Measurements from ENCODE around the gene SETD1A. TPM values are rescaled to one million over a fixed set of nuclear protein-coding genes. Genes with fewer than 3 reads are reported as not detected.
A peak's percentile ranks its signal among the peaks of the same experiment; 100 is the strongest.

SETD1A gene
- total and polyA plus RNA-seq, 9 of the 15 experiments (the other 6 are each of a cell fraction or from before 2014, with no cell fraction given) = 0.08 to 36.0 (median 4.2) TPM

DNA sequence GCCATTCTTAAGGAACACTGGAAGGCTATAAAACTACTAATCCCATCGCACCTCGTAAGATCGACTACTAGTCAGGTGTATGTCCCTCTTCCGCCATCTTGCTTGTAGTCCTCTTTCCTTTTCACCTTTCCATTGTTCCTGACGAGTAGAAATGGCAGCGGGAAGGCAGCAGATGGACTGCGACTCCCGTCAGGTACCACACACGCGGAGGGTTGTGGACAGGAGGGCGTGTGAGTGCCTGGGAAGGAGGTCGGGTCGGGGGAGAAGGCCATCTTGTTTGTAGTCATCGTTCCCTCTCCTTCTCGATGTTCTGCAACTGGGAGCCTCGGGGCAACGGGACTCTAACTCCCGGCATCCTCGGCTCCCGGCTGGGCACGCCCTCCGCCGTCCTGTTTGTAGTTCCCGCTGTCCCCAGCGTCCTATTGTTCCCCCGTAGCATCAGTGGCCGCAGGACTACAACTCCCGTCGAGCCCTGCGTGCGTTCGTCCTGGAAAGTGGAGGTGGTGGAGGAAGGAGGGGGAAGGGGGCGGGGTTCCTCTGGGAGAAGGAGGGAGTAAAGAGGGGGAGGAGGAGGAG, 34.5 kb upstream of the SETD1A start (continued):
- TF ChIP-seq GTF2A2 (tag; IDR thresholded peaks at IDR 0.05) (no peak), BHLHE40 (IDR thresholded peaks at IDR 0.05; ENCODE audit: low read length) (0 out of 2 replicates have a peak, but pooled peaks have one; percentile 6), ZNF707 (CRISPR knock-in tag; conservative IDR thresholded peaks at IDR 0.05) (no peak), GABPA (tag; conservative IDR thresholded peaks at IDR 0.05; ENCODE audit: low read depth) (no peak), FOXJ3 (CRISPR knock-in tag; IDR thresholded peaks at IDR 0.05) (no peak), HDAC6 (IDR thresholded peaks at IDR 0.05; ENCODE audit: low read depth, low read length) (no peak), KAT2B (IDR thresholded peaks at IDR 0.05; ENCODE audit: low read depth, low read length) (no peak), ZNF316 (IDR thresholded peaks at IDR 0.05) (no peak), SMAD2 (IDR thresholded peaks at IDR 0.05; ENCODE audit: low read depth, low read length) (no peak), TBL1XR1 (IDR thresholded peaks at IDR 0.05; ENCODE audit: low read length in 2 of 2) (no peak; a peak in 1 of 4 replicates), ZNF41 (CRISPR knock-in tag; conservative IDR thresholded peaks at IDR 0.05) (peak; percentile 35; the same call in 1 of the 2 replicates), BCL6 (CRISPR knock-in tag; IDR thresholded peaks at IDR 0.05) (peak; percentile 80; the same call in 1 of the 2 replicates), ZNF24 (IDR thresholded peaks at IDR 0.05) (no peak)
- TF ChIP-seq, protein P1, sequence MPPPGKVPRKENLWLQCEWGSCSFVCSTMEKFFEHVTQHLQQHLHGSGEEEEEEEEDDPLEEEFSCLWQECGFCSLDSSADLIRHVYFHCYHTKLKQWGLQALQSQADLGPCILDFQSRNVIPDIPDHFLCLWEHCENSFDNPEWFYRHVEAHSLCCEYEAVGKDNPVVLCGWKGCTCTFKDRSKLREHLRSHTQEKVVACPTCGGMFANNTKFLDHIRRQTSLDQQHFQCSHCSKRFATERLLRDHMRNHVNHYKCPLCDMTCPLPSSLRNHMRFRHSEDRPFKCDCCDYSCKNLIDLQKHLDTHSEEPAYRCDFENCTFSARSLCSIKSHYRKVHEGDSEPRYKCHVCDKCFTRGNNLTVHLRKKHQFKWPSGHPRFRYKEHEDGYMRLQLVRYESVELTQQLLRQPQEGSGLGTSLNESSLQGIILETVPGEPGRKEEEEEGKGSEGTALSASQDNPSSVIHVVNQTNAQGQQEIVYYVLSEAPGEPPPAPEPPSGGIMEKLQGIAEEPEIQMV (tag; conservative IDR thresholded peaks at IDR 0.05; ENCODE audit: low read depth) = no peak; the same call in 1 of the 2 replicates
- TF ChIP-seq, protein P2, sequence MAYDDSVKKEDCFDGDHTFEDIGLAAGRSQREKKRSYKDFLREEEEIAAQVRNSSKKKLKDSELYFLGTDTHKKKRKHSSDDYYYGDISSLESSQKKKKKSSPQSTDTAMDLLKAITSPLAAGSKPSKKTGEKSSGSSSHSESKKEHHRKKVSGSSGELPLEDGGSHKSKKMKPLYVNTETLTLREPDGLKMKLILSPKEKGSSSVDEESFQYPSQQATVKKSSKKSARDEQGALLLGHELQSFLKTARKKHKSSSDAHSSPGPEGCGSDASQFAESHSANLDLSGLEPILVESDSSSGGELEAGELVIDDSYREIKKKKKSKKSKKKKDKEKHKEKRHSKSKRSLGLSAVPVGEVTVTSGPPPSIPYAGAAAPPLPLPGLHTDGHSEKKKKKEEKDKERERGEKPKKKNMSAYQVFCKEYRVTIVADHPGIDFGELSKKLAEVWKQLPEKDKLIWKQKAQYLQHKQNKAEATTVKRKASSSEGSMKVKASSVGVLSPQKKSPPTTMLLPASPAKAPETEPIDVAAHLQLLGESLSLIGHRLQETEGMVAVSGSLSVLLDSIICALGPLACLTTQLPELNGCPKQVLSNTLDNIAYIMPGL (CRISPR knock-in tag; IDR thresholded peaks at IDR 0.05) = no peak
- TF ChIP-seq, protein P3, sequence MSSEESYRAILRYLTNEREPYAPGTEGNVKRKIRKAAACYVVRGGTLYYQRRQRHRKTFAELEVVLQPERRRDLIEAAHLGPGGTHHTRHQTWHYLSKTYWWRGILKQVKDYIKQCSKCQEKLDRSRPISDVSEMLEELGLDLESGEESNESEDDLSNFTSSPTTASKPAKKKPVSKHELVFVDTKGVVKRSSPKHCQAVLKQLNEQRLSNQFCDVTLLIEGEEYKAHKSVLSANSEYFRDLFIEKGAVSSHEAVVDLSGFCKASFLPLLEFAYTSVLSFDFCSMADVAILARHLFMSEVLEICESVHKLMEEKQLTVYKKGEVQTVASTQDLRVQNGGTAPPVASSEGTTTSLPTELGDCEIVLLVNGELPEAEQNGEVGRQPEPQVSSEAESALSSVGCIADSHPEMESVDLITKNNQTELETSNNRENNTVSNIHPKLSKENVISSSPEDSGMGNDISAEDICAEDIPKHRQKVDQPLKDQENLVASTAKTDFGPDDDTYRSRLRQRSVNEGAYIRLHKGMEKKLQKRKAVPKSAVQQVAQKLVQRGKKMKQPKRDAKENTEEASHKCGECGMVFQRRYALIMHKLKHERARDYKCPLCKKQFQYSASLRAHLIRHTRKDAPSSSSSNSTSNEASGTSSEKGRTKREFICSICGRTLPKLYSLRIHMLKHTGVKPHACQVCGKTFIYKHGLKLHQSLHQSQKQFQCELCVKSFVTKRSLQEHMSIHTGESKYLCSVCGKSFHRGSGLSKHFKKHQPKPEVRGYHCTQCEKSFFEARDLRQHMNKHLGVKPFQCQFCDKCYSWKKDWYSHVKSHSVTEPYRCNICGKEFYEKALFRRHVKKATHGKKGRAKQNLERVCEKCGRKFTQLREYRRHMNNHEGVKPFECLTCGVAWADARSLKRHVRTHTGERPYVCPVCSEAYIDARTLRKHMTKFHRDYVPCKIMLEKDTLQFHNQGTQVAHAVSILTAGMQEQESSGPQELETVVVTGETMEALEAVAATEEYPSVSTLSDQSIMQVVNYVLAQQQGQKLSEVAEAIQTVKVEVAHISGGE (CRISPR knock-in tag; IDR thresholded peaks at IDR 0.05) = no peak; a peak in 2 of 6 replicates
- TF ChIP-seq, protein P4, sequence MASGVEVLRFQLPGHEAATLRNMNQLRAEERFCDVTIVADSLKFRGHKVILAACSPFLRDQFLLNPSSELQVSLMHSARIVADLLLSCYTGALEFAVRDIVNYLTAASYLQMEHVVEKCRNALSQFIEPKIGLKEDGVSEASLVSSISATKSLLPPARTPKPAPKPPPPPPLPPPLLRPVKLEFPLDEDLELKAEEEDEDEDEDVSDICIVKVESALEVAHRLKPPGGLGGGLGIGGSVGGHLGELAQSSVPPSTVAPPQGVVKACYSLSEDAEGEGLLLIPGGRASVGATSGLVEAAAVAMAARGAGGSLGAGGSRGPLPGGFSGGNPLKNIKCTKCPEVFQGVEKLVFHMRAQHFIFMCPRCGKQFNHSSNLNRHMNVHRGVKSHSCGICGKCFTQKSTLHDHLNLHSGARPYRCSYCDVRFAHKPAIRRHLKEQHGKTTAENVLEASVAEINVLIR (CRISPR knock-in tag; IDR thresholded peaks at IDR 0.05) = peak; percentile 80
- TF ChIP-seq, protein P5, sequence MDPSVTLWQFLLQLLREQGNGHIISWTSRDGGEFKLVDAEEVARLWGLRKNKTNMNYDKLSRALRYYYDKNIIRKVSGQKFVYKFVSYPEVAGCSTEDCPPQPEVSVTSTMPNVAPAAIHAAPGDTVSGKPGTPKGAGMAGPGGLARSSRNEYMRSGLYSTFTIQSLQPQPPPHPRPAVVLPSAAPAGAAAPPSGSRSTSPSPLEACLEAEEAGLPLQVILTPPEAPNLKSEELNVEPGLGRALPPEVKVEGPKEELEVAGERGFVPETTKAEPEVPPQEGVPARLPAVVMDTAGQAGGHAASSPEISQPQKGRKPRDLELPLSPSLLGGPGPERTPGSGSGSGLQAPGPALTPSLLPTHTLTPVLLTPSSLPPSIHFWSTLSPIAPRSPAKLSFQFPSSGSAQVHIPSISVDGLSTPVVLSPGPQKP (CRISPR knock-in tag; IDR thresholded peaks at IDR 0.05) = no peak
